BJ (cell line): ENCODE measurements around the gene CFAP91. TPM values are rescaled to one million over a fixed set of nuclear protein-coding genes. Genes with fewer than 3 reads are reported as not detected.

Source experiments
- CTCF ChIA-PET: fragments of 350-600 bp; formaldehyde crosslinking; extraction: SDS; loops from one replicate; lab custom pipeline; 2021; ENCODE audit warnings: antibody characterized with exemption, inconsistent platforms; lab: Yijun Ruan, JAX
- POLR2A ChIA-PET: fragments of 300-600 bp; sonication (Branson Sonifier 250); formaldehyde crosslinking; extraction: SDS; loops from one replicate; lab custom pipeline; 2021; ENCODE audit warnings: antibody characterized with exemption; lab: Charles Lee
- DNase-seq: peaks from one replicate; pipeline ENCODE4 v3.0.0-alpha.2; 2011; ENCODE audit warnings: low read depth
- H3K27me3 ChIP-seq: 2 replicates; pipeline ENCODE4 v1.6.0; 2011; ENCODE audit warnings: low read length; ENCODE audit not compliant: control insufficient read depth, insufficient read depth
- H3K36me3 ChIP-seq: 2 replicates; pipeline ENCODE4 v1.5.1; 2011; ENCODE audit warnings: low read length; ENCODE audit not compliant: control insufficient read depth, insufficient read depth
- H3K4me3 ChIP-seq: 2 replicates; pipeline ENCODE4 v1.5.1; 2011; ENCODE audit warnings: low read depth, mild to moderate bottlenecking, control low read depth, low read length
- polyA plus RNA-seq: library from polyadenylated mRNA; depleted of rRNA; stranded (reverse); fragments of >200 nt; gene quantifications from 2 replicates; pipeline ENCODE4 v1.2.3, GENCODE V29; 2011
- TF ChIP-seq, protein P1 (sequence below): IDR thresholded peaks from 2 replicates; pipeline ENCODE4 v1.5.1; 2011; ENCODE audit warnings: low read depth, mild to moderate bottlenecking, control low read depth, inconsistent platforms, low read length, moderate library complexity; ENCODE audit not compliant: insufficient read depth

Gene CFAP91
- polyA plus RNA-seq, 1 experiment = 0.16 TPM

DNA sequence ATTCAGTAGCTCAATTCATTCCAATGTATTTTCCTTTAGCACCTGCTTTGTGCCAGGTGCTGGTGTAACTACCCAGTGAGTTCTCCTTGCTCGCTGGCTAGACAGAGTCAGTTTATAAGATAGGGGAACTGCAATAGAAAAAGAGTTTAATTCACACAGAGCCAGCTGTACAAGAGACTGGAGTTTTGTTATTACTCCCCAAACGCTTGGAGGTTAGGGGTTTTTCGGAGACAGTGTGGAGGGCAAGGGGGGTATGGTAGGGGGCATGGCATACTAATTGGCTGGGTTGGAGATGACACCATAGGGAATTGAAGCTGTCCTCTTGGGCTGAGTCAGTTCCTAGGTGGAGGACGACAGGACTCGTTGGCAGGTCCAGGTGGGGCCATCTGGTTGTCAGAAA, 5.4 kb upstream of the CFAP91 start:
- TF ChIP-seq, protein P1, sequence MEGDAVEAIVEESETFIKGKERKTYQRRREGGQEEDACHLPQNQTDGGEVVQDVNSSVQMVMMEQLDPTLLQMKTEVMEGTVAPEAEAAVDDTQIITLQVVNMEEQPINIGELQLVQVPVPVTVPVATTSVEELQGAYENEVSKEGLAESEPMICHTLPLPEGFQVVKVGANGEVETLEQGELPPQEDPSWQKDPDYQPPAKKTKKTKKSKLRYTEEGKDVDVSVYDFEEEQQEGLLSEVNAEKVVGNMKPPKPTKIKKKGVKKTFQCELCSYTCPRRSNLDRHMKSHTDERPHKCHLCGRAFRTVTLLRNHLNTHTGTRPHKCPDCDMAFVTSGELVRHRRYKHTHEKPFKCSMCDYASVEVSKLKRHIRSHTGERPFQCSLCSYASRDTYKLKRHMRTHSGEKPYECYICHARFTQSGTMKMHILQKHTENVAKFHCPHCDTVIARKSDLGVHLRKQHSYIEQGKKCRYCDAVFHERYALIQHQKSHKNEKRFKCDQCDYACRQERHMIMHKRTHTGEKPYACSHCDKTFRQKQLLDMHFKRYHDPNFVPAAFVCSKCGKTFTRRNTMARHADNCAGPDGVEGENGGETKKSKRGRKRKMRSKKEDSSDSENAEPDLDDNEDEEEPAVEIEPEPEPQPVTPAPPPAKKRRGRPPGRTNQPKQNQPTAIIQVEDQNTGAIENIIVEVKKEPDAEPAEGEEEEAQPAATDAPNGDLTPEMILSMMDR = no peak
- no peak for DNase-seq
- CTCF ChIA-PET = no interaction called here
- no peaks in the 10 kb centered on the region for H3K36me3 ChIP-seq
- POLR2A ChIA-PET = no interaction called here
- H3K27me3 ChIP-seq = no peaks in the 10 kb centered on the region
- H3K4me3 ChIP-seq = no peak overlapping the region

DNA sequence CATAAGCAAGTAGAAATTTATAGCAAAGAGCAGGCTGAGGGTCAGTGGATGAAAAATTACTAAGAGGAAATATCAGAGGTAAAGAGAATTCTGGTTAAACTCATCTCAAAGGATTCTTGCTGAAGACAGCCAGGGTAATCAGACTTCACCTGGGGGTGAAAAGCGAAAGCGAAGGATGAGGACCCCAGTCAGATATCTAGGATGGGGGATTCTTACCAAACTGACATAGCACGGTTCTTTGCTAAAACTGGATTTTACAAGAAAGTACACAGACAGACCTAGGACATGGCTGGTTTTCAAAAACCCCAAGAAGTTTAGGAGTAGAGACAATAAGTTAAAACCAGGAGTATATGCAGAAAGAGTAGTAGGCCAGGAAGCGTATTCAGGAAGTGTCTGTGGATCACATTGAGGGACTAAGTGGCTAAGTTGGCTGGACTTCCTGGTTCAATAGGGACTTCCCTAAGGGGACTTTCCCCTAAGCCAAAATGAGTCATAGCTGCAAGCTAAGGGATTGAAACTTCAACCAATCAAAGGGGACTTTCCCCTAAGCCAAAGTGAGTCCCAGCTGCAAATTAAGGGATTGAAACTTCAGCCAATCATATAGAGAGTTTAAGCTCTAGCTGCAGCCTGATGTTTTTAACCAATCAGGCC, 2.4 kb upstream of the CFAP91 start:
- H3K36me3 ChIP-seq = no peaks in the 10 kb centered on the region
- ChIA-PET POLR2A (no interaction called here), CTCF (no interaction called here)
- no peak for DNase-seq
- no peak overlapping the region for H3K4me3 ChIP-seq
- TF ChIP-seq, protein P1 = no peak
- peaks cover 8% of the 10 kb centered on the region for H3K27me3 ChIP-seq

DNA sequence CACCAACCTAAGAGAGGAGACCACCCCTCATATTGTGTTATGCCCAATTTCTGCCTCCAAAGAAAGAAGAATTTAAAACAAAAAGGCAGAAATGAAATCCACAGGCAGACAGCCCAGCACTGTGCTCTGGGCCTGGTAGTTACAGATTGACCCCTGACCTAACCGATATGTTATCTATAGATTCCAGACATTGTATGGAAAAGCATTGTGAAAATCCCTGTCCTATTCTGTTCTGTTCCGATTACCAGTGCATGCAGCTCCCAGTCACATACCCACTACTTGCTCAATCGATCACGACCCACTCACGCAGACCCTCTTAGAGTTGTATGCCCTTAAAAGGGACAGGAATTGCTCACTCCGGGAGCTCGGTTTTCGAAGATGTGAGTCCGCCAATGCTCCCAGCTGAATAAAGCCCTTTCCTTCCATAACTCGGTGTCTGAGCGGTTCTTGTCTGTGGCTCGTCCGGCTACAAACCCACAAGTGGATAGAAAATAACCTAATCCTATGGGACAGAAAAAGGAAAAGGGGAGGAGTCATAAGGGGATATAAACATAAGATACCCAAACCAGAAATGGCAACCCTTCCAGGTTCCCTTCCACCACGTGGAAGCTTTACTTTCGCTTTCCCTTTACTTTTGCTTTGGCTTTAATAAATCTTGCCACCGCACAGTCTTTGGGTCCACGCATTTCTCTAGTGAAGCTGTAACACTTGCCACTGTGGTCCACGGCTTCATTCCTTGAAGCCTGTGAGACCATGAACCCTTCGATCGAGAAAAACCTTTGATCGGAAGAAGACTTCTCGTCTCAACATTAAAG, 1.7 kb upstream of the CFAP91 start:
- ChIA-PET POLR2A (no interaction called here), CTCF (no interaction called here)
- DNase-seq = no peak
- Histone ChIP-seq H3K27me3 (peaks cover 8% of the 10 kb centered on the region), H3K4me3 (no peak overlapping the region), H3K36me3 (no peaks in the 10 kb centered on the region)
- TF ChIP-seq, protein P1 = no peak

DNA sequence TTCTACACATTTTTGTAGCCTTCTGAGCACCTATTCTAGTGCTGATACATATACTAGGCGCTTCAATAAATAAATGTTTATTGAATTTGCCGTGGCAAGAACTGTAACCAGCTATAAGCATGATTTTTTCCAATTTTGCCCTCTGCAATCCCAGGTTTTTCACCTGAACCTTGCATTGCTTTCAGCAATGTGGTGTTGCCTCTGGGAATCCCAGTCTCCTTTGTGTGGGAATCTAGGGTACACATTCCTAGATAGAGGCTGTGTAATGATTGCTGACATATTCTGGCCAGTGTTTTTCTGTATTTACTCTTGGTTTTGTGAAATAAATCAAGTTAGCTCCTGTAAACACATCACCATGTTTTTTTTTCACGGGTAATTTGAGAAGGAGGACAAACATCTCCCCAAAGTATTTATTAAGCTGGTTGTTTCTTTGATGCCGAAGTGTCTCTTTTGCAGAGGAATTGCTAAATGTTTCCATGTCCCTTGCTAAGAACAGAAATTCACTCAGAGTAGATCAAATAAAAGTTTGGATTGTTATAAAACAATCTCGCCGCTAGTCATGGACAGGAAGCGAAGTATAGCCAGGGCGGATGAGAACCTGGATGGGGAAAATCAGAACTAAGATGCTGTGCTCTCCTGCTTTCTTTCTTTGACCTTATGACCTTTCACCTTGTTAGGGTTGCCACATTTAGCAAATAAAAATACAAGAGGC, 1.2 kb downstream of the CFAP91 start:
- POLR2A ChIA-PET = no interaction called here
- H3K27me3 ChIP-seq = peaks cover 9% of the 10 kb centered on the region
- TF ChIP-seq, protein P1 = no peak
- CTCF ChIA-PET = interaction anchor here (1.0 to 1.1 kb wide), 2 partner anchors 8 to 28 kb away, joined by 3 to 4 read pairs; no protein-coding TSS in a partner anchor
- no peak overlapping the region for H3K4me3 ChIP-seq
- H3K36me3 ChIP-seq = no peaks in the 10 kb centered on the region
- DNase-seq = no peak

DNA sequence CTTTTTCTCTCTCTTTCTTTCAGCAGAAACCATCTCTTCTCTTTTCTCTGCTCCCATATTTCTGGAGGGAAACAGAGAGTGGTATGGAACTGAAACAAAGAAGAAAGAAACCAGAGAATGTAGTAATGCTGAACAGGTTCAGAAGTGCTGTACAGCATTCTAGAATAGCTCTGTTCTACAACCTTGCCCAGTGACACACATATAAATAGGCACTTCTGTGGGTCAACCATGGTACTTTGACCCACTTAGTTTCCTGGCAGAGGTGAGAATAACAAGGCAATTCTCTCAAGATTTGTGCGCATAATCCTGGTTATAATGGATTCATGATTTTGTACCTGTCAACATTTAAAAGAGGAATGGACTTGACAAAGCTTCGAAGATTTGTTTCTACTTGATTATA, 12.3 kb downstream of the CFAP91 start:
- no peak for DNase-seq
- Histone ChIP-seq H3K27me3 (0 out of 2 replicates have a peak, but pooled peaks cover 2% of the 10 kb centered on the region), H3K4me3 (no peak overlapping the region), H3K36me3 (no peaks in the 10 kb centered on the region)
- POLR2A ChIA-PET = no interaction called here
- TF ChIP-seq, protein P1 = no peak
- CTCF ChIA-PET = interaction anchor here (0.8 to 1.2 kb wide), 2 partner anchors 9 to 26 kb away, joined by 3 to 4 read pairs; no protein-coding TSS in a partner anchor
